HG02884 (cell line): ENCODE measurements around the gene RPS28.
"Not testable (repeated sequence)": the region's sequence is repeated elsewhere in the genome, so short reads cannot be mapped to it uniquely, and the experiment has no call there.

Experiments
- ATAC-seq: cut with Tn5 transposase; IDR thresholded peaks from one replicate; pipeline ENCODE4 v1.9.1; 2021; ENCODE audit warnings: mild to moderate bottlenecking, moderate library complexity; ENCODE audit not compliant: unreplicated experiment

The RPS28 gene

GRCh38 chr19:8340341-8341096 lies 19.2 kb downstream of the RPS28 start:
- no peak for ATAC-seq

GRCh38 chr19:8341504-8341903 lies 20.2 kb downstream of the RPS28 start:
- ATAC-seq: not testable (repeated sequence)

- no peak for ATAC-seq
Observed at GRCh38 chr19:8342316-8342683, 21.0 kb downstream of the RPS28 start.

GRCh38 chr19:8342684-8343482 lies 21.6 kb downstream of the RPS28 start, which contains the start of gene KANK3:
Gene KANK3, minus strand, starts transcription at chr19:8343262. Its CDS starts 5,434 bp downstream, at chr19:8337828.
- ATAC-seq: no peak

GRCh38 chr19:8343483-8343844 lies 22.2 kb downstream of the RPS28 start:
- no peak for ATAC-seq

DNA sequence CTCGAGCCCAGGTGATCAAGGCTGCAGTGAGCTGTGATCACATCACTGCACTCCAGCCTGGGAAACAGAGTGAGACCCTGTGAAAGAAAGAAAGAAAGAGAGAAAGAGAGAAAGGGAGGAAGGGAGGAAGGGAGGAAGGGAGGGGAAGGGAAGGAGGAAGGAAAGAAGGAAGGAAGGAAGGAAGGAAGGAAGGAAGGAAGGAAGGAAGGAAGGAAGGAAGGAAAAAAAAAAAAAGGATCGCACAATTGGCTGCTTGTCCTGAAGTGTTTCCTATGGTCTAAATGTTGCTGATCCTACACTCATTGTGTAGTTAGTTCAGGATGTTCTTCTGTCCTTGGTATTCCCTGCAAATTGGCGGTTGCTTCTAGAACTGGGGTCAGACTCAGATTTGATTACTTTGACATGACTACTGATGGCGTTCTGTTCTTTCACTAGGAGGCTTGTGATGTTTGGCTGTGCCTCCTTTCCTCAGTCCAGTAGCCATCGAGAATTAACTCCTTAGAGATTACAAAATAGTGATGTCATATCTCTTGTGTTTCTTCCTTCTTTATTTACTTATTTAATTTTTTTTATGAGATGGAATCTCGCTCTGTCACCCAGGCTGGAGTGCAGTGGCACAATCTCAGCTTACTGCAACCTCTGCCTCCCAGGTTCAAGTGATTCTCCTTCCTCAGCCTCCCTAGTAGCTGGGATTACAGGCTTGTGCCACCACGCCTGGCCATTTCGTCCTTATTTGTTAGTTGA lies 28.5 kb downstream of the RPS28 start:
- not testable (repeated sequence) for ATAC-seq

DNA sequence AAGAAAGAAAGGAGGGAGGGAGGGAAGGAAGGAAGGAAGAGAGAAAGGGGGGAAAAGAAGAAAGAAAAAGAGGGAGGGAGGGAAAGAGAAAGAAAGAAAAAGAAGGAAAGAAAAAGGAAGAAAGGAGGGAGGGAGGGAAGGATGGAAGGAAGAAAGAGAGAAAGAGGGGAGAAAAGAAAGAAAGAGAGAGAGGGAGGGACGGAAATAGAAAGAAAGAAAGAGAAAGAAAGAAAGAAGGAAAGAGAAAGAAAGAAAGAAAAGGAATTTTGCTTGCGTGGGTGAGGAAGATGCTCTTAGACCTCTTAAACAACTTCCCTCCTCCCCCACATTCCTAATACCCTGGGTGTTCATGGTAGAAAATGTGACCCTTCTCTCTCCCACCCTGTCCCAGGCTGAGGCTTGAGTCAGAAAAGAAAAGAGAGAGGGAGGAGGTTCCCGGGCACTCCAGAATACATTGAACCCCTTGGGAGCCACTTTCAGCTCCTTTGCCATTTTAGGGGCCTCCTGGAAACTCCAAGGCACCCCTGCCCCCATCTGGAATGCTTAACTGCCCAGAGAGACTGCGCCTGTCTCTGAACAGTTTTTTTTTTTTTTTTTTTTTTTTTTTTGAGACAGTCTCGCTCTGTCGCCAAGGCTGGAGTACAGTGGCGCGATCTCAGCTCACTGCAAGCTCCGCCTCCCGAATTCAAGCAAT lies 31.0 kb downstream of the RPS28 start:
- no peak for ATAC-seq

- ATAC-seq: not testable (repeated sequence)
Observed at GRCh38 chr19:8352845-8353244, 31.5 kb downstream of the RPS28 start.

DNA sequence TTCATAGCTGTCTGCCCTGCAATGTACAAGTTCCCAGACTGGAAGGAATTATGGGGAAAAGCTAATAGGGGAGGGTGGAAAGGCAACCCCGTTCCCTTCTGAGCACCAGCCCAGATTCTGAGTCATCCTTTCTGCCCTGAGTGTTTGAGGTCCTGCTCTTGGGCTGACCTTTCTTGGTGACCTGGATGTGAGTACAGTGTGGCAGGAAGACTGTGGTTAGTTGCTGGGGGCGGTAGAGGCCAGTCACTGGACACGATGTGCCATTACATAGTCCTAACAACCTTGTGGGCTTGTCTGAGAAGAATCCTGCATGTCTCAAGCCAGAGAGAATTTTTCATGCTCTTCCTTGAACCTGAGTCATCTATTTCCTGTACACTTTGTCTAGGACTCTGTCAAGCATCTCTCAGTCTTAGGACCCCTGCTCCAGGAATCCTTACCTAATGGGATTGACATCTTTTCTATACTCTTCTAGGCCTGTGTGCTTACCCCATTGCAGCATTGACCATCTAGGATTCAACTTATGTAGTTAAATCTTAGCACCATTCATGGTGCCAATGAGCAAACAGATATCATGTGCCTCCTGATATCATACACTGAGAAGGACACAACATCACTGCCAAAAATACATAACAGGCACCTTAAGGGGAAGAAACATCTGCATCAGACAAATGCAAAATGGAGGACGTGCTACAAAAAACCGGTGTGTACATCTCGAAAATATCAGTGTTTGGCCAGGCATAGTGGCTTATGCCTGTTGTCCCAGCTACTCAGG lies 34.5 kb downstream of the RPS28 start:
- no peak for ATAC-seq

DNA sequence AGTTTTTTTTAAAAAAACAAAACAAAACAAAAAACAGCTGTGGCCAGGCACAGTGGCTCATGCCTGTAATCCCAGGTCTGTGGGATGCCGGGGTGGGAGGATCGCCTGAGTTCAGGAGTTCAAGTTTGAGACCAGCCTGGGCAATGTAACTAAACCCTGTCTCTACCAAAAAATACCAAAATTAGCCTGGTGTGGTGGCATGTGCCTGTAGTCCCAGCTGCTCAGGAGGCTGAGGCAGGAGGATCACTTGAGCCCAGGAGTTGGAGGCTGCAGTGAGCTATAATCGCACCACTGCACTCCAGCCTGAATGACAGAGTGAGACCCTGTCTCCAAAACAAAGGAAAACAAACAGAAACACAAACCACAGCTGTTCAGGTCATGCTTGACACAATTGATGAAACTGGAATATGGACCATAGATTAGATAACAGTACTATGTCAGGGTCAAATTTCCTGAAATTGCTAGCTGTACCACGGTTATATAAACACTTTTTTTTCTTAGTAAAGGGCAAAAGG lies 35.8 kb downstream of the RPS28 start:
- no peak for ATAC-seq

- ATAC-seq: no peak
Observed at GRCh38 chr19:8358948-8359347, 37.7 kb downstream of the RPS28 start.

DNA sequence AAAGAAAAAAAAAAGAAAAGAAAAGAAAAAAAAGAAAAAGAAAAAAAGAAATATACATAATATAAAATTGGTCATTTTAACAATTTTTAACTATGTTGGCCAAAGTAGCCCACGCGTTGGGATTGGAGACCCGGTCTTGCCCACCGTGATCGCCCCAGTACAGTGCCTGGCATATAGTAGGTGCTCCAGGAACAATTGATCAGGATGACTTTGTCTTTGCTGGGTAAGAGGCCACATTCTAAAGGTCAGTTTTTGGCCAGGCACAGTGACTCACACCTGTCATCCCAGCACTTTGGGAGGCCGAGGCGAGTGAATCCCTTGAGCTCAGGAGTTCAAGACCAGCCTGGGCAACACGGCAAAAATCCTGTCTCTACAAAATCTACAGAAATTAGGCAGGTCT lies 38.9 kb downstream of the RPS28 start:
- no peak for ATAC-seq

- no peak for ATAC-seq
Observed at GRCh38 chr19:8361921-8362793, 40.9 kb downstream of the RPS28 start.

DNA sequence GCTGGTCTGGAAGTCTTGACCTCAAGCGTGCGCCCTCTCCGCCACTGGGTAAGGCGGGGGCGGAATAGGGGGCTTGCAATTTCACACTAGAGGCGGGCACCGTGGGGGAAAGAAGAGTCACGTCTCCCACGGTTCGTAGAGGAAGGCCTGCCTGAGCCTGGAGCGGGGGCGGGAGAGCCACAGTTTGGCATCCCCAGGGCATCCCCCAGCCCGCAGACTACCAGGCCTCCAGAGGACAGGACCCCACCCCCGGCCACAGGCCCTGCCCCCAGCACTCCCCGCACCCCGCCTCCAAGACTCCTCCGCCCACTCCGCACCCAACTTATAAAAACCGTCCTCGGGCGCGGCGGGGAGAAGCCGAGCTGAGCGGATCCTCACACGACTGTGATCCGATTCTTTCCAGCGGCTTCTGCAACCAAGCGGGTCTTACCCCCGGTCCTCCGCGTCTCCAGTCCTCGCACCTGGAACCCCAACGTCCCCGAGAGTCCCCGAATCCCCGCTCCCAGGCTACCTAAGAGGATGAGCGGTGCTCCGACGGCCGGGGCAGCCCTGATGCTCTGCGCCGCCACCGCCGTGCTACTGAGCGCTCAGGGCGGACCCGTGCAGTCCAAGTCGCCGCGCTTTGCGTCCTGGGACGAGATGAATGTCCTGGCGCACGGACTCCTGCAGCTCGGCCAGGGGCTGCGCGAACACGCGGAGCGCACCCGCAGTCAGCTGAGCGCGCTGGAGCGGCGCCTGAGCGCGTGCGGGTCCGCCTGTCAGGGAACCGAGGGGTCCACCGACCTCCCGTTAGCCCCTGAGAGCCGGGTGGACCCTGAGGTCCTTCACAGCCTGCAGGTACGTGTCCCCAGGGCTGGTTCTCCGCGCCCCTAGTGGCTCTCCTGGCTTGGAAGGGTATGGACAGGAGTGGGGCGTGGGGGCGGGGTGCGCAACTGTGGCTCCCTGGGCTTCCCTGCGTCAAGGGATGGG lies 42.8 kb downstream of the RPS28 start, which contains the start of gene ANGPTL4:
TSS of gene ANGPTL4 (plus strand) at position 353 of the 969 bp plus-strand sequence. CDS start at position 520, 167 bp downstream.
- ATAC-seq: no peak

GRCh38 chr19:8366121-8366581 lies 44.9 kb downstream of the RPS28 start:
- ATAC-seq: no peak

GRCh38 chr19:8366961-8367326 lies 45.6 kb downstream of the RPS28 start:
- ATAC-seq: no peak

DNA sequence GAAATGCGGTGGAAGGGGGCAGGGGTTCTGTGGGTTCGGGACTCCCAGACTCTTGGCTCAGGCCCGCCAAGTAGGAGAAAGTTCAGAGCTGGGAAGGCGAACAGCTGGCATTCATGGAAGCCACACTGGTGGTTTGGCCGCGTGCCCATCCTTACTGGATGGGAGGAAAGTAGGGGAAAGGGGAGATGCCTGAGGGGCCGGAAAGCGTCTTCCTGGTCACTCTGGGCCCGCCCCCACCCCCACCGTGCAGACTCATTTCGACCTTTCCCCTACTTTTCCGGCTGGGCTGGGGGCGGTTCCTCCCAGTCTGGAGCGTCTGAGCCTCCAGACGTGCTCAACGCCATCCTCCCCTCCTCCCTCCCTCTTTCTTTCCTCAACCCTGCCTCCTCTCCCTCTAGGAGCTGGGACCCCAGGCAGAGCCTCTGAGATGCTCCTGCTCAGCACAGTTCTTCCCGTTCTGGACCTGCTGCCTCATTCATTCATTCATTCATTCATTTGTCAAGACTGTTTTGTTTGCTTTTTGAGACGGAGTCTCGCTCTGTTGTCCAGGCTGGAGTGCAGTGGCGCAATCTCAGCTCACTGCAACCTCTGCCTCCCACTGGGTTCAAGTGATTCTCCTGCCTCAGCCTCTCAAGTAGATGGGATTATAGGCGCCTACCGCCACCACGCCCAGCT lies 46.2 kb downstream of the RPS28 start:
- ATAC-seq: no peak
